ENCODE measurements around the gene SDS.

The SDS gene

GRCh38 chr12:113398346-113399290 is 5.1 kb downstream of the SDS start:
- DNase-seq (ENCODE audit: low spot score), result no peak

DNA sequence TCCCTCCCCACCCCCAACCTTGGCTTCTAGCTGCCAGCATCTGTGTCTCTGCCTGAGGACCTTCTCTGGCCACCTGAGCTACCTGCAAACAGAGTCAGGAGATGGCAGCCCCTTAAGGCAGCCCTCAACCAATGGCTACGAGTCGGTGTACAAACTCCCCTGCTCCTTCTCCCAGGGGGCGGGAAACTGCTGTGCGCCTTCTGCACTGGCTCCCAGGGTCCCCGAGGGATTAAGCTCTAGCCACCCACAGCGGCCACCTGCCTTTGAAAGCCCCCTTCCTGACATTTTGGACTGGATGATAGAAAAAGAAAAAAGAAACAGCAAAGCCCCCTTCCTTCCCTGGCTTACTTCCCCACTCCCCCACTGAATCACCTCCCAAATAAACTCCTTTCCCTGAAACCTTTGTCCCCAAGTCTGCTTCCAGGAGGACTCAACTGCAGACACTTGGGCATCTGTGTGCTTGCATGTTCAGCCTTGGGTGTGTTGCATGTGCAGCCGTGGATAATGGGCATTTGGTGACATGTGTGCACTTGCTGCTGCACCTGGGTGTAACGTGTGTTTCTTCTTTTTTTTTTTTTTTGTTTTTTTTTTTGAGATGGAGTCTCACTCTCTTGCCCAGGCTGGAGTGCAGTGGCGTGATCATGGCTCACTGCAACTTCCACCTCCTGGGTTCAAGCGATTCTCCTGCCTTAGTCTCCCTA is 6.0 kb downstream of the SDS start:
- DNase-seq (ENCODE audit: low spot score), result no peak

GRCh38 chr12:113396828-113397496 is 6.7 kb downstream of the SDS start:
- peak; percentile 81 for DNase-seq (ENCODE audit: low spot score)

GRCh38 chr12:113396200-113396599 is 7.5 kb downstream of the SDS start:
- DNase-seq (ENCODE audit: low spot score), result no peak

GRCh38 chr12:113395119-113395518 is 8.6 kb downstream of the SDS start:
- DNase-seq (ENCODE audit: low spot score), result no peak

GRCh38 chr12:113393749-113394148 is 9.9 kb downstream of the SDS start:
- no peak for DNase-seq (ENCODE audit: low spot score)

DNA sequence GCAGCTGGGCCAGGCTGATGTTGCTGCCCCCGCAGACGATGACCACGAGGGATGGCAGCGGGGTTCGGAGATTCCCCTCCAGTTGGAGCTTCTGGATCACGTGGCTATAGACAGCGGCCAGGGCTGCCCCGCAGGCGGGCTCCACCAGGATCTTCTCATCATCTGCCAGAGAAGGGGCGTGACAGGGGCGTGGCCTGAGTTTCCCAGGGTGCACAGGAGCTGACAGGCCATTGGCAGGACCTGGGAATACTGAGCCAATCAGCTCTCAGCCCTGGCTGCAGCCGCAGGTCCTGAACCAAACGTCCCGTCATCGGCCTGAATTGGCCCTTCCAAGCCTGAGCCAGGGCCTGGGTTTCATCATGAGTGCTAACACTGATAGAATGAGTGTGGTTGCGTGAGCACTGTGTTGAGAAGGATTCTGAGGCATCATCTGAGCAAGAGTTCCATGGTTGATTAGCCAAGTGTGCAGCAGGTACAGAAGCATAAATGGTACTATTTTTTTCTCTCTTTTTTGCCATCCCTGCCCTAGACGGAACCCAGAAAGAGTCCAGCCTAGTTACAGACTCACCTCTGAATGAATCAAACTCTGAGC is 10.6 kb downstream of the SDS start:
- no peak for DNase-seq (ENCODE audit: low spot score)

DNA sequence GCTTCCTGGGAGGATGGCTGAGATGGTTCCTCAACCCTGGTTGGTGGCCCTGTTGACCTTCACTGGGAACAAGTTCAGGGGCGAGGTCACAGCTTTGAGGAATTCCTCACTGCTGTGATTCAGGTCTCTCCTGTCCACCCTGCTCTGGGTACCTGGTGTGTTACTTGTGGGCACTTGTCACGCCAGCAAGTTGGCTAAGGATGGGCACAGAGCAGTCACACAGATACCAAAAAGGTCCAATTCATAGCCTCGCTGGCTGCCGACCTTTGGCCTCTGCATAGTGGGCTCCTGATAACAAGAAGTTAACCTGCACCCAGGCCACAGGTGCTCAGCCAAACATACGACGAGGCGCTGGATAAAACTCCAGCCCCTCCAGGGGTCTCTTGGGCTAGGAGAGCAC is 11.2 kb downstream of the SDS start:
- DNase-seq (ENCODE audit: low spot score), result no peak

DNA sequence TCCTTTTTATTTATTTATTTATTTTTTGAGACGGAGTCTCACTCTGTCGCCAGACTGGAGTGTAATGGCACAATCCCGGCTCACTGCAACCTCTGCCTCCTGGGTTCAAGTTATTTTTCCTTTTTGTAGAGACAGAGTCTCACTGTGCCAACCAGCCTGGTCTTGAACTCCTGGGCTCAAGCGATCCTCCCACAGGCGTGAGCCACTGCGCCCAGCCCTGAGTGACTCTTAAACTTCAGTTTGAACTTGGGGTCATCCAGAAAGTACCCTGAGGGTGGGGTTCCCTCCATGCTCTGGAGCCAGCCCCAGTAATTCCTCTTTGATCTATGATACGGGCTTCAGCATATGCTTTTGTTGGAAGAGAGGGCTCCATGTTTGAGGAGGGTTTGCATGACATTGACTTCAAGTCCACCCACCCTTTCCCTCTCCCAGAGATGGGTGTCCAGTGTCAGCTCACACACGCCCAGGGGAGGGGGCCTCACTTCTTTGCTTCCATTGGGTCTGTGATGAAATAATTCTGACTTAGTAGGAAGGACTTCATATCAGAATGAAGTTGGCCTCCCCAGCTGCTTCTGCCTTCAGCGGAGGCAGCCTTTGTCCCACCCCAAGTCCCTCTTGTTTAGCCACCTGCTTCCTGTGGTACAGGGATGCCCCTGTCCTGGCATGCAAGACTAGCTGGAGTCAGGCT is 11.9 kb downstream of the SDS start:
- no peak for DNase-seq (ENCODE audit: low spot score)

GRCh38 chr12:113391145-113391544 is 12.5 kb downstream of the SDS start:
- DNase-seq (ENCODE audit: low spot score), result no peak

DNA sequence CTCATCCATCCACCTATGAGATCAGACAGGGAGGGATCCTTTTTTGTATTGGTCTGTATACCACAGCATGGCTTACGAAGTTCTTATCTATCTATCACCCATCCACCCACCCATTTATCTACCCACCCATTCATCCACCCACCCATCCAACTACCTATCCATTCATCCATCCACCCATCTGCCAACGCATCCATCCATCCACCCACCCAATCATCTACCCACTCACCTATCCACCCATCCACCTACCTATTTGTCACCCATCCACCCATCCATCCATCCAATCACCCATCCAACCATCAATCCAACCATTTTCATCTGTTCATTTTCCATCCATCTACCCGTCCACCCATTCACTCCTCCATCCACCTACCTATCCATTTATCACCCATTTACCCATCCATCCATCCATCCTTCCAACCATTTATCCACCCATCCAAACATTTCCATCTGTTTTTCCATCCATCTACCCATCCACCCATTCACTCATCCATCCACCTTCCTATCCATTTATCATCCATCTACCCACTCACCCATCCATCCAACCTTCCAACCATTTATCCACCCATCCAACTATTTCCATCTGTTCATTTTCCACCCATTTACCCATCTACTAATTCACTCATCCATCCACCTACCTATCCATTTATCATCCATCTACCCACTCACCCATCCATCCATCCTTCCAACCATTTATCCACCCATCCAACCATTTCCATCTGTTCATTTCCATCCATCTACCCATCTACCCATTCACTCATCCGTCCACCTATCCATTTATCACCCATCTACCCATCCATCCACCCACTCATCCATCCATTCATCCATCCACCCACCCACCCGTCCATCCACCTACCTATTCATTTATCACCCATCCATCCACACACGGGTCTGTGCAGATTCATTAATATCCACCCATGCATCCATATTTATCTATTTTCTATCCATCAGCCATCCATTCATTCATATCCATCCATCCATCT is 13.3 kb downstream of the SDS start:
- no peak for DNase-seq (ENCODE audit: low spot score)

GRCh38 chr12:113388351-113388750 is 15.3 kb downstream of the SDS start:
- no peak for DNase-seq (ENCODE audit: low spot score)

DNA sequence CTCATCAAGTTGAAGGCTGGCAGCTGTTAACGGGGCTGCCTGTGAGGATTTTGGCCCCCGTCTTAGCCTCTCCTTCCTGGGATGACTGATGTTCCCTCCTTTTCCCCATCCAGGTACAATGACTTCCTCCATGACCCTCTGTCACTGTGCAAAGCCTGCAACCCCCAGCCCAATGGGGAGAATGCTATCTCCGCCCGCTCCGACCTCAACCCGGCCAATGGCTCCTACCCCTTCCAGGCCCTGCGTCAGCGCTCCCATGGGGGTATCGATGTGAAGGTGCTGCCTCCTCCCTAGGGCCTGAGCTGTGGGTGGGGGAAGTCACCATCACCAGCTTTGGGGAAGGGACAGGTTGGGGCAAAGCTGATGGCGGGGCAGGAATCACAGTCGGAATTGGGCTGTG is 16.1 kb downstream of the SDS start:
- no peak for DNase-seq (ENCODE audit: low spot score)

- no peak for DNase-seq (ENCODE audit: low spot score)
Measured at GRCh38 chr12:113386866-113387566, 16.7 kb downstream of the SDS start.

DNA sequence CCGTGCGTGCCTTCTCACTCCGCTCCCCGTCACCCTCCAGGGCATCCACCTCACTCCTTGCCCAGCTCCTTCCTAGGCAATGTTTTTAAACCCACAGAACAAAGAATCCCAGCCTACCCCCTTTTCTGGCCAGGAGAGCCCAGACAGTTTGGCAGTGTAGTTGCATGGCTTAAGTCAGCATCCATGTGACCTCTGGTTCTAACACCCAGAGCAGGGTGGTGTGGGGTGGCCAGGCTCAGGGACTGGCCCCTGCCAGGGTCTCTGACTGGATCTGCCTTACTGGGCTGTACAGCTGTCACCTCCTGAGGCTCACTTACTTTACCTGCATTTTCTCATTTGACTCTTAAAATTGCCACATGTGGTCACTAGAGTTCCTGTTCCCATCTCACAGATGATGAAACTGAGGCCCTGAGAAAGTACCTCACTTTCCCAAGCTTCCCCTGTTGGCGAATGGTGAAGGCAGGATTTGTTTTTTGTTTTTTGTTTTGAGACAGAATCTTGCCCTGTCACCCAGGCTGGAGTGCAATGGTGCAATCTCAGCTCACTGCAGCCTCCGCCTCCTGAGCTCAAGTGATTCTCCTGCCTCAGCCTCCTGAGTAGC is 18.3 kb downstream of the SDS start:
- no peak for DNase-seq (ENCODE audit: low spot score)

GRCh38 chr12:113384778-113385177 is 18.9 kb downstream of the SDS start:
- DNase-seq (ENCODE audit: low spot score), result no peak

GRCh38 chr12:113382206-113382605 is 21.5 kb downstream of the SDS start:
- DNase-seq (ENCODE audit: low spot score), result no peak

GRCh38 chr12:113381220-113381619 is 22.5 kb downstream of the SDS start:
- DNase-seq (ENCODE audit: low spot score), result no peak

DNA sequence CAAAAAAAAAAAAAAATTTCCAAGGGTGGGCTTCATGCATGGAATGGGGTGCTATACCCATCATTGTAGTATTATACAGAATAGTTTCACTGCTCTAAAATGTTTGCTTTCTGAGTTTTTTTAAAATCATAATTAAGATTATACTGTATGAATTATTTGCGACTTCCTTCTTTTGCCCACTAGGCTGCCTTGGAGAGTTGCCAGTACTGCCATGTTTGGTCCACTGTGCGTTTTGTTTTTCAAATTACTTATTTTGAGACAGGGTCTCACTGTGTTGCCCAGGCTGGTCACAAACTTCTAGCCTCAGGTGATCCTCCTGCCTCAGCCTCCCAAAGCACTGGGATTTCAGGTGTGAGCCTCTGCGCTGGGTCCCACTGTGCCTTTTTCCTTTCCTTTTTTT is 25.4 kb downstream of the SDS start:
- no peak for DNase-seq (ENCODE audit: low spot score)
